Liver (tissue), 9 donors: Measurements from ENCODE around the gene SLC25A6. TPM values are rescaled to one million over a fixed set of nuclear protein-coding genes. Genes with fewer than 3 reads are reported as not detected.
A peak's percentile ranks its signal among the peaks of the same experiment; 100 is the strongest.

ENCODE experiments used
- DNase-seq: peaks from one replicate; pipeline ENCODE4 v3.0.0-alpha.2; 2017; ENCODE audit warnings: low spot score
- H3K27ac ChIP-seq, 2 donors: one replicate each; pipeline ENCODE4 v1.7.0; 2013; ENCODE audit warnings: inconsistent platforms in 2 of 2, low read length in 2 of 2, control low read depth in 1 of 2, low read depth in 1 of 2, mild to moderate bottlenecking in 1 of 2
- H3K27me3 ChIP-seq, 4 donors: one replicate each; pipeline versions ENCODE4 v1.6.1 to v1.7.0; 2013; ENCODE audit warnings: low read length in 3 of 4, inconsistent platforms in 1 of 4, mild to moderate bottlenecking in 1 of 4, moderate library complexity in 1 of 4; ENCODE audit not compliant: control insufficient read depth in 4 of 4, insufficient read depth in 4 of 4
- H3K36me3 ChIP-seq, 4 donors: one replicate each; pipeline versions ENCODE4 v1.6.1 to v1.7.0; 2013; ENCODE audit warnings: low read length in 3 of 4, mild to moderate bottlenecking in 3 of 4, low read depth in 1 of 4, moderate library complexity in 1 of 4; ENCODE audit not compliant: control insufficient read depth in 4 of 4, insufficient read depth in 3 of 4
- H3K4me1 ChIP-seq, 4 donors: one replicate each; pipeline versions ENCODE4 v1.6.1 to v1.7.0; 2013; ENCODE audit warnings: low read length in 3 of 4, mild to moderate bottlenecking in 3 of 4, moderate library complexity in 1 of 4; ENCODE audit not compliant: control insufficient read depth in 4 of 4, insufficient read depth in 4 of 4
- H3K4me3 ChIP-seq, 3 donors: one replicate each; pipeline versions ENCODE4 v1.6.1 to v1.7.0; 2013; ENCODE audit warnings: low read length in 3 of 3, control low read depth in 1 of 3, low read depth in 1 of 3, mild to moderate bottlenecking in 1 of 3
- H3K9ac ChIP-seq, 2 donors: one replicate each; pipeline ENCODE4 v1.7.0; 2013; ENCODE audit warnings: low read length in 2 of 2, mild to moderate bottlenecking in 2 of 2, moderate library complexity in 2 of 2, control low read depth in 1 of 2, low read depth in 1 of 2
- H3K9me3 ChIP-seq, 4 donors: one replicate each; pipeline versions ENCODE4 v1.6.1 to v1.7.0; 2013; ENCODE audit warnings: low read length in 3 of 4; ENCODE audit not compliant: control insufficient read depth in 4 of 4
- ATF3 ChIP-seq: IDR thresholded peaks from 2 replicates; pipeline ENCODE4 v1.6.1; 2016; ENCODE audit warnings: antibody characterized with exemption
- CTCF ChIP-seq: fragments of 150-350 bp; IDR thresholded peaks from 2 replicates; pipeline ENCODE4 v1.5.1; 2017; ENCODE audit warnings: improper control_type of control experiment, low read depth, low read length; ENCODE audit not compliant: missing input control
- EGR1 ChIP-seq, 2 donors: IDR thresholded peaks; 2 replicates each; pipeline ENCODE4 v1.6.1; 2016 to 2018; ENCODE audit warnings: antibody characterized with exemption in 2 of 2, low read depth in 2 of 2
- FOXA1 ChIP-seq: IDR thresholded peaks from 2 replicates; pipeline ENCODE4 v1.6.1; 2016; ENCODE audit warnings: antibody characterized with exemption
- FOXA2 ChIP-seq: IDR thresholded peaks from 2 replicates; pipeline ENCODE4 v1.6.1; 2016; ENCODE audit warnings: antibody characterized with exemption
- GABPA ChIP-seq, 2 donors: IDR thresholded peaks in 1 of 2; conservative IDR thresholded peaks in 1 of 2; 2 replicates each; pipeline ENCODE4 v1.6.1; 2016; ENCODE audit warnings: antibody characterized with exemption in 2 of 2, mild to moderate bottlenecking in 1 of 2, moderate library complexity in 1 of 2
- HNF4A ChIP-seq, 2 donors: conservative IDR thresholded peaks; 2 replicates each; pipeline ENCODE4 v1.6.1; 2016; ENCODE audit warnings: antibody characterized with exemption in 2 of 2, mild to moderate bottlenecking in 2 of 2
- HNF4G ChIP-seq: IDR thresholded peaks from 2 replicates; pipeline ENCODE4 v1.6.1; 2016; ENCODE audit warnings: antibody characterized with exemption
- JUND ChIP-seq, 2 donors: IDR thresholded peaks; 2 replicates each; pipeline ENCODE4 v1.6.1; 2016; ENCODE audit warnings: antibody characterized with exemption in 2 of 2
- MAX ChIP-seq: IDR thresholded peaks from 2 replicates; pipeline ENCODE4 v1.6.1; 2016; ENCODE audit warnings: antibody characterized with exemption
- NR2F2 ChIP-seq: IDR thresholded peaks from 2 replicates; pipeline ENCODE4 v1.6.1; 2016; ENCODE audit warnings: antibody characterized with exemption
- RAD21 ChIP-seq, 2 donors: IDR thresholded peaks; 2 replicates each; pipeline ENCODE4 v1.6.1; 2016; ENCODE audit warnings: antibody characterized with exemption in 2 of 2, mild to moderate bottlenecking in 2 of 2
- REST ChIP-seq: IDR thresholded peaks from 2 replicates; pipeline ENCODE4 v1.6.1; 2016; ENCODE audit warnings: antibody characterized with exemption, mild to moderate bottlenecking
- RXRA ChIP-seq, 2 donors: IDR thresholded peaks; 2 replicates each; pipeline ENCODE4 v1.6.1; 2017 to 2018; ENCODE audit warnings: antibody characterized with exemption in 2 of 2, mild to moderate bottlenecking in 1 of 2
- SP1 ChIP-seq: IDR thresholded peaks from 2 replicates; pipeline ENCODE4 v1.6.1; 2018; ENCODE audit warnings: antibody characterized with exemption, mild to moderate bottlenecking
- TAF1 ChIP-seq: conservative IDR thresholded peaks from 2 replicates; pipeline ENCODE4 v1.6.1; 2016; ENCODE audit warnings: antibody characterized with exemption, mild to moderate bottlenecking
- YY1 ChIP-seq: IDR thresholded peaks from 2 replicates; pipeline ENCODE4 v1.6.1; 2016; ENCODE audit warnings: antibody characterized with exemption, mild to moderate bottlenecking
- ZBTB33 ChIP-seq: IDR thresholded peaks from 2 replicates; pipeline ENCODE4 v1.6.1; 2016; ENCODE audit warnings: antibody characterized with exemption
- WGBS: extraction: QIAGEN DNeasy Blood & Tissue Kit; methylation state at CpG from one replicate; pipeline ENCODE4 v1.1.7; 2013; 5-methylcytosine and 5-hydroxymethylcytosine counted together
- polyA plus RNA-seq, 2 donors: library from polyadenylated mRNA; stranded (reverse) in 1 of 2; unstranded in 1 of 2; fragments of 200-250 nt in 1 of 2; fragments of >200 nt in 1 of 2; fragmentation: Nextera tagmentation in 1 of 2; extraction: Ambion mirVana in 1 of 2; gene quantifications; one replicate each; pipeline versions ENCODE4 v1.2.1 to v1.2.3, GENCODE V29; 2013 to 2015
- total RNA-seq, 2 donors: library from RNA; depleted of rRNA; stranded (reverse); fragments of >200 nt; gene quantifications; one replicate each; pipeline ENCODE4 v1.2.3, GENCODE V29; 2014
- donor health status: healthy.
- donor health status: healthy.
- donor health status: healthy.
- donor health status: healthy.
- donor health status: healthy.

Gene SLC25A6
- total and polyA plus RNA-seq, 4 donors: 44.8 to 110 (median 64.0) TPM

- H3K9ac ChIP-seq: peak overlapping the region in 1 of 2 donors; percentile 57
- H3K4me3 ChIP-seq: peak overlapping the region; percentile 73 to 78 (median 75)
- no peak for TF ChIP-seq GABPA (IDR thresholded peaks at IDR 0.05 in 1 of 2, conservative IDR thresholded peaks at IDR 0.05 in 1 of 2)
- TF ChIP-seq REST: no peak
- TF ChIP-seq RAD21 (IDR thresholded peaks at IDR 0.05): no peak
- peak in 1 of 2 donors; percentile 56 for TF ChIP-seq HNF4A (conservative IDR thresholded peaks at IDR 0.05)
- no peak for TF ChIP-seq SP1
- peak in 1 of 2 donors; percentile 55 for TF ChIP-seq RXRA (IDR thresholded peaks at IDR 0.05)
- no peak for TF ChIP-seq YY1
- no peak for TF ChIP-seq MAX
- no peak for TF ChIP-seq CTCF
- TF ChIP-seq ZBTB33: no peak
- peak; percentile 92 for TF ChIP-seq NR2F2
- TF ChIP-seq FOXA2: no peak
- no peak for TF ChIP-seq EGR1 (IDR thresholded peaks at IDR 0.05; ENCODE audit: low read depth in 2 of 2)
- TF ChIP-seq ATF3: no peak
- TF ChIP-seq FOXA1: no peak
- no peak for TF ChIP-seq TAF1
- no peak for TF ChIP-seq HNF4G
- TF ChIP-seq JUND (IDR thresholded peaks at IDR 0.05): no peak
- no peak for DNase-seq
- peaks cover 5 to 36% (median 26%) of the 10 kb centered on the region in 4 donors for H3K4me1 ChIP-seq
- peaks cover 12 to 35% (median 24%) of the 10 kb centered on the region in 4 donors for H3K36me3 ChIP-seq
- peak overlapping the region; percentile 98 to 99 for H3K27ac ChIP-seq
- no peaks in the 10 kb centered on the region for H3K9me3 ChIP-seq
- H3K27me3 ChIP-seq: no peaks in the 10 kb centered on the region
- under 1% methylated on average over 70 of the region's 76 CpGs for WGBS
These were observed 609 bp upstream of the SLC25A6 start for GRCh38 chrX:1392376-1393068.
